Hematopoietic multipotent progenitor cell (in vitro differentiated cells): ENCODE measurements around the gene GNA12. TPM values are rescaled to one million over a fixed set of nuclear protein-coding genes. Genes with fewer than 3 reads are reported as not detected.
A peak's percentile ranks its signal among the peaks of the same experiment; 100 is the strongest.

Experiments
- DNase-seq, 3 donors: peaks; one replicate each; pipeline ENCODE4 v3.0.0-alpha.2; 2011 to 2015; ENCODE audit warnings: low read depth in 2 of 3, low spot score in 2 of 3
- total RNA-seq: library from RNA; depleted of rRNA; stranded (reverse); fragments of >200 nt; gene quantifications from one replicate; pipeline ENCODE4 v1.2.3, GENCODE V29; 2012

The GNA12 gene
- total RNA-seq, 1 donor, result 48.2 TPM

DNA sequence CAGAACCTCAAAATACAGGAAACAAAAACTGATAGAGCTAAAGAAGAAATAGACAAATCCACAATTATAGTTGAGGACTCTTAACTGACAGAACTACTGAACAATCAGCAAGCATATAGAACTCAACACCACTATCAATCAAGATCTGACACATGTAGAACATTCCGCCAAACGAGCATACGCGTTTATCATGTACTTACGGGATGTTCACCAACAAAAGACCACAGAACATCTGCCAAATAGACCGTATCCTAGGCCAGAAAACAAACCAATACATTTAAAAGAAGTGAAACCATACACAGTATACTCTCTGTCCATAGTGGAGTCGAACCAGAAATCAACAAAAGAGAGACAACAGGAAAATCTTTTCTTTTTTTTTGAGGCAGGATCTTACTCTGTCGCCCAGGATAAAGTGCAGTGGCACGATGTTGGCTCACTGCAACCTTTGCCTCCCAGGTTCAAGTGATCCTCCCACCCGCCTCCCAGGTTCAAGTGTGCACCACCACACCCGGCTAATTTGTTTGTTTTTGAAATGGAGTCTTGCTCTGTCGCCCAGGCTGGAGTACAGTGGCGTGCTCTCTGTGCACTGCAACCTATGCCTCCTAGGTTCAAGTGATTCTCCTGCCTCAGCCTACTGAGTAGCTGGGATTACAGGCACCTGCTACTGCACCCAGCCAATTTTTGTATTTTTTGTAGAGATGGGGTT, 5.1 kb downstream of the GNA12 start:
- peak in 2 of 3 donors; percentile 26 to 69 for DNase-seq

DNA sequence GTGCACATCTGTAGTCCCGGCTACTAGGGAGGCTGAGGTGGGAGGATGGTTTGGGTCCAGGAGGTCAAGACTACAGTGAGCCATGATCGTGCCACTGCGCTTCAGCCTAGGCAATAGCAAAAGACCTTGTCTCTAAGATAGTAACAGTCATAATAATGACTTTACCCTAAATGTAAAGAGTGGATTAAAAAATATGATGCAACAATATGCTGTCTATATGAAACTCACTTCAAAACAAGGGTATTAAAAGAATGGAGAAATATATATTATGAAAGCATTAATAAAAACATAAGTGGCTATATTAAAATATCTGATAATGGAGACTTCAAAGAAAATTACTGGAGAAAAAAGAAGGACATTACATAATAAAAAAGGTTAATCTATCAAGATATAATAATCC, 5.7 kb downstream of the GNA12 start:
- no peak for DNase-seq

DNA sequence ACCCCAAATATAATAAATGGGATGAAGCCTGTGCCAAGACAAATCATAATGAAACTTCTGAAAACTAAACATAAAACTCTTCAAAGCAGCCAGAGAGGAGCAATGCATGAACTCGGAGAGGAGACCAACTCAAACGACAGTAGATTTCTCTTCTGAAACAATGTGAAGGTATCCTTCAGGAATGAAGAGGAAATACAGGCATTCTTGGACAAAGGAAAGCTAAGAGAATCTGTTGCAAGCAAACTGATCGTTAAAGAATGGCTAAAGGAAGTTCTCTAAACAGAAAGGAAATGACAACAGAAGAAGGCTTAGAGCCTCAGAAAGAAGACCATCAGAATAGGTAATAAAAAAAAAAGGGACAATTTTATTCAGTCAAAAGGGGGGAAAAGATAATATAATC, 6.6 kb downstream of the GNA12 start:
- no peak for DNase-seq

DNA sequence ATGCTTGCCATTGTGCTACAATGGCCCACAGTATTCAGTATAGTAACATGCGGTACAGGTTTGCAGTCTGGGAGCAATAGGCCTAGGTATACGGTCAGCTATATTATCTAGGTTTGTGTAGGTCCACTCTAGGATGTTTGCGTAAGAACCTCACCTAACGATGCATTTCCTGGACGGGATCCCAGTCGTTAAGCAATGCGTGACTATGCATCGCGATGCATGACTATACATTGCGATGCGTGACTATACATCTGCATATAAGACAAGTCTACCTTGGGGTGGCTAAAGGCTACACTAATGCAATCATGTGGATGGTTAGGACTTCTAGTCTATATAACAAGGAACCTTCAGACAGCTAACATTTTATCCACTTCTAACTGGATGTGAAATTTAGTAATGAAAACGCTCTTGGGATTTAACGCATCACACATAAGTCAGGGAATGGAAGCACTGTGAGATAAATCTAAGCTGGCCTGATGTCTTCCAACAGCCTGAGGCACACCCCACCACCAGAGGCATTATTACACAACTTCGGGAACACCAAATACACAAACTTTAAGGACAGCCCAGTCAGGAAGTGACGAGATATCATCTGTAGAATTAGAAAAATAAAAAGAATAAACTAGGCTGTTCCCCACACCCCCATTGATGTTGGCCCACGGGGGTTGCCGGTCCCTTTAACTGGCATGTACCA, 9.2 kb downstream of the GNA12 start:
- DNase-seq, result no peak

- DNase-seq, result no peak
Measured at GRCh38 chr7:2833083-2833910, 10.8 kb downstream of the GNA12 start.

GRCh38 chr7:2832461-2832860, 11.6 kb downstream of the GNA12 start:
- DNase-seq, result no peak

DNA sequence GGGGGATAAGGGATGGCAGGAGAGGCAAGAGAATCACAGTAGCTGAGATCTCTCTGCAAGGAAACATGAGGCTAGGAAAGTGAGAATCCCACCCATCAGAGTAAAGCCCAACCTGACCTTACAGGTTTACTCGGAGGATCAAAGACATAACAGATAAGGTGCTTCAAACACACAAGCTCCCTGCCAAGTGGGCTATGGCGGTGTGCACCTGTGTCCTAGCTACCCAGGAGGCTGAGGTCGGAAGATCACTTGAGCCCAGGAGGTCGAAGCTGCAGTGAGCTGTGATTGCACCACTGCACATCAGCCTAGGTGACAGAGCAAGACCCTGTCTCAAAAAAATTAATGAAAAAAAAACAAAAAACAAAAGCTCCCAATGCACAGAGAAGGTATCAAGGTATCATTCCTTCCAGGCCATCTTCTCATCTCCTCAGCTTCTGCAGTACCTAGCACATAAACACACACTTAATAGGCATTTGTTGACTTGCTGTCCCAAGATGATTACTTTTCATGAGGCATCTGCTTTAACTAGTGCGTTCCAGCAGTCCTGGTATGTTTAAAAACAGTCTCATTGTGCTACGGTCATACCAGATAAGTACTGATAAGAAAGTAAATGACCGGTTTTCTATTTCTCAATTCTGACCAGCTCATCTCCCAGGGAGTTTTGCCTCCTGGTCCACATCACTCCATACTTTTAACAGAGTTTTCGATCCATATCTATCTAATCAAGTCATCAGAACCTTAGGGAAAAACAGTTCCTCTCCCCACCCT, 13.3 kb downstream of the GNA12 start:
- no peak for DNase-seq

GRCh38 chr7:2829040-2829439, 15.1 kb downstream of the GNA12 start:
- DNase-seq, result no peak

DNA sequence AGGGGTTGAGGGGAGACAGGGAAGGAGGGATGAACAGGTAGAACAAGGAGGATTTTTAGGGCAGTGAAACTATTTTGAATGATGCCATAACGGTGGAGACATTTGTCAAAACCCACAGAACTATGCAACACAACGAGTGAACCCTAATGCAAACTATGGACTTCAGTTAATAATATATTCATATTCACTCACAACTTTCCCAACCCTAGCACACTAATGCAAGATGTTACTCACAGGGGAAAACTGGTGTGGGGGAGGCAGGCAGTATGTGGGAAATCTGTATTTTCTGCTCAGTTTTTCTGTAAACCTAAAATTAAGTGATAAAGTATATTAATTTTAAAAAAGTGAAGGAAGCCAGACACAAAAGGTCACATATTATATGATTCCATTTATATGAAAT, 17.3 kb downstream of the GNA12 start:
- no peak for DNase-seq

DNA sequence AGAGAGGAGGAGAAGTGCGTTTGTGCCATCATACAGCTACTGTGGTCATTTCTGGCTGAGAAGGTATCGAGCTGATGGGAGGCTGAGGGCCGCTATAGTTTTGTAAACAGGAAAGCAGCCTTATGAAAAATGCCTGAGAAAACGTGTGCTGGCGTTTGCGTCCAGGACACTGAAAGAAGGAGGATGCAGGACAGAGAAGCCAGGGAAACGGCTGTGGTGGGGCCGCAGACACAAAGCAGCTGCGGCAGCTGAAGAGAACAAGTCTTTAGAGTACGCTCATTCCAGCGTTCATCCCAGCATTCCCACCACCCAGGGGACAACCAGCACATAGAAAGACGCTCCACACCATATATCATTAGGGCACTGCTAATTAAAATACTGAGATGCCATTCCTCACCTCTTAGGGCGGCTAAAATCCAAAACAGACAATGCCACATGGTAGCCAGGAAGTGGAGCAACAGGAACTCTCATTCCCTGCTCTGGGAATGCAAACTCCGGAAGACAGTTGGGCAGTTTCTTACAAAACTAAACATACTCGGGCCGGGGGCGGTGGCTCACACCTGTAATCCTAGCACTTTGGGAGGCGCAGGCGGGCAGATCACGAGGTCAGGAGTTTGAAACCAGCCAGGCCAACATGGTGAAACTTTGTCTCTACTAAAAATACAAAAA, 18.4 kb downstream of the GNA12 start:
- no peak for DNase-seq

- no peak for DNase-seq
Measured at GRCh38 chr7:2824678-2825461, 19.2 kb downstream of the GNA12 start.

DNA sequence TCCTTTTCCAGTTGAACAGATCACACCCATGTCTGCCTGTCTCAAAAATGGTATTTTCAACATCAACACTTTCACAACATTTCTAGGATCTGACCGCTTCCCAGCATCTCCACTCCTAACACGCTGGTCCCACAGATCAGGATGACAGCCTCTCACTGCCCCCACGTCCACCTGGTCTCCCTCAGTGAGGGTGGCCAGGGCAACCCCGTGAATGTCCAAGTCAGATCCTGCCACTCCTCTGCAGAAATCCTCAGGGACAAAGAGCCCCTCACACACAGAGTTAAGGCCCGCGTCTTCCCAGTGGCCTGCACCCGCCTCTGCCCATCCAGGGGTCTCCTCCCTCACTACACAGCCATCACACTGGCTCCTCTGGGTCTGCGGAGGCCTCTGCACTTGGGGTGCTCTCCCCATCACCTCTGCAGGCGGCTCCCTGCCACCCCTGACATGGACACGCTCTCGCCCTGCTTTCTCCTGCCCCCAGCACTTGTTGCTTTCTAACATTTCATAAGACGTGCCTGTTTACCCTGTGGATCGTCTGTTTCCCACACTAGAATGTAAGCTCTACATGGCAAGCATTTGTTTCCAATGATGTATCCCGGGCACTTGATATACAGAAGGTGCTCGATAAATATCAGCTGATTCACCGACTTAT, 20.0 kb downstream of the GNA12 start:
- no peak for DNase-seq

- DNase-seq, result no peak
Measured at GRCh38 chr7:2823130-2823529, 21.0 kb downstream of the GNA12 start.

GRCh38 chr7:2821842-2822507, 22.1 kb downstream of the GNA12 start:
- DNase-seq, result no peak

- DNase-seq, result peak in 1 of 3 donors; percentile 40
Measured at GRCh38 chr7:2821161-2821841, 22.8 kb downstream of the GNA12 start.

DNA sequence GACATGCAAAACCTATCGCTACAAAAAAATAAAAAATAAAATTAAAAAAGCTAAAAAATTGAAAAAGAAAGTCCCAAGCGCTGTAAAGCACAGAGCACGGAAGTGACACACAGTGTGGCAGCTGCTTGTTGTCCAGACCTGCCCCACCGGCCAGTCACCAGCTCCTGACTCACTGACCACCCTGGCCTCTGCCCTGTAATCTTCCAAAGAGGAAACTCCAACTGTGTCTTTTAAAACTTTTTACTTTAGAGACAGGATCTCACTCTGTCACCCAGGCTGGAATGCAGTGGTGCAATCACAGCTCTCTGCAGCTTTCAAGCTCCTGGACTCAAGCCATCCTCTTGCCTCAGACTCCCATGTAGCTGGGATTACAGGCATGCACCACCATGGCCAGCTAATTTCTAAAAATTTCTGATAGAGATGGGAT, 23.6 kb downstream of the GNA12 start:
- no peak for DNase-seq

GRCh38 chr7:2819954-2820397, 24.1 kb downstream of the GNA12 start:
- no peak for DNase-seq
